ENCODE data around the gene RAB31.

Gene RAB31

GRCh38 chr18:9739516-9739915, 31.4 kb downstream of the RAB31 start:
- DNase-seq = no peak

GRCh38 chr18:9740071-9740470, 32.0 kb downstream of the RAB31 start:
- no peak for DNase-seq

- no peak for DNase-seq
Observed at GRCh38 chr18:9741406-9741792, 33.3 kb downstream of the RAB31 start.

GRCh38 chr18:9741793-9742523, 33.9 kb downstream of the RAB31 start:
- no peak for DNase-seq

- DNase-seq = no peak
Observed at GRCh38 chr18:9742524-9743131, 34.5 kb downstream of the RAB31 start.

- DNase-seq = no peak
Observed at GRCh38 chr18:9743200-9744016, 35.3 kb downstream of the RAB31 start.

- DNase-seq = no peak
Observed at GRCh38 chr18:9746958-9747357, 38.9 kb downstream of the RAB31 start.

GRCh38 chr18:9749611-9750010, 41.5 kb downstream of the RAB31 start:
- no peak for DNase-seq

- no peak for DNase-seq
Observed at GRCh38 chr18:9750112-9750511, 42.0 kb downstream of the RAB31 start.

- no peak for DNase-seq
Observed at GRCh38 chr18:9750606-9751304, 42.7 kb downstream of the RAB31 start.

- DNase-seq = no peak
Observed at GRCh38 chr18:9751371-9752031, 43.4 kb downstream of the RAB31 start.

GRCh38 chr18:9753846-9754245, 45.7 kb downstream of the RAB31 start:
- DNase-seq = no peak

- DNase-seq = no peak
Observed at GRCh38 chr18:9755110-9755509, 47.0 kb downstream of the RAB31 start.

- DNase-seq = no peak
Observed at GRCh38 chr18:9755615-9756014, 47.5 kb downstream of the RAB31 start.

GRCh38 chr18:9756271-9756932, 48.3 kb downstream of the RAB31 start:
- no peak for DNase-seq

GRCh38 chr18:9756933-9757470, 48.9 kb downstream of the RAB31 start:
- DNase-seq = no peak

GRCh38 chr18:9757827-9758621, 49.9 kb downstream of the RAB31 start:
- no peak for DNase-seq

- no peak for DNase-seq
Observed at GRCh38 chr18:9758624-9759075, 50.5 kb downstream of the RAB31 start.

GRCh38 chr18:9760641-9761040, 52.5 kb downstream of the RAB31 start:
- no peak for DNase-seq

GRCh38 chr18:9762526-9762925, 54.4 kb downstream of the RAB31 start:
- no peak for DNase-seq

GRCh38 chr18:9763157-9763556, 55.1 kb downstream of the RAB31 start:
- no peak for DNase-seq
